Ishikawa (cell line): ENCODE data around the gene EMSY.

Experiments used
- CEBPB ChIP-seq: IDR thresholded peaks from 2 replicates; pipeline ENCODE4 v1.6.1; 2012
- CREB1 ChIP-seq: IDR thresholded peaks from 2 replicates; pipeline ENCODE4 v1.6.1; 2012; ENCODE audit warnings: low read depth
- EGR1 ChIP-seq: IDR thresholded peaks from 2 replicates; pipeline ENCODE4 v1.6.1; 2012
- EP300 ChIP-seq: IDR thresholded peaks from 2 replicates; pipeline ENCODE4 v1.6.1; 2012; ENCODE audit warnings: borderline replicate concordance
- FOXM1 ChIP-seq: IDR thresholded peaks from 2 replicates; pipeline ENCODE4 v1.6.1; 2012; ENCODE audit warnings: low read depth, borderline replicate concordance
- MAX ChIP-seq: IDR thresholded peaks from 2 replicates; pipeline ENCODE4 v1.6.1; 2012
- NFIC ChIP-seq: IDR thresholded peaks from 2 replicates; pipeline ENCODE4 v1.6.1; 2012
- RAD21 ChIP-seq: IDR thresholded peaks from 2 replicates; pipeline ENCODE4 v1.6.1; 2012; ENCODE audit warnings: low read depth
- REST ChIP-seq: IDR thresholded peaks from 2 replicates; pipeline ENCODE4 v1.6.1; 2012; ENCODE audit warnings: low read depth, mild to moderate bottlenecking
- TAF1 ChIP-seq: IDR thresholded peaks from 2 replicates; pipeline ENCODE4 v1.6.1; 2012; ENCODE audit warnings: low read depth, mild to moderate bottlenecking
- TCF12 ChIP-seq: IDR thresholded peaks from 2 replicates; pipeline ENCODE4 v1.6.1; 2012; ENCODE audit warnings: low read depth
- YY1 ChIP-seq: IDR thresholded peaks from 2 replicates; pipeline ENCODE4 v1.6.1; 2012; ENCODE audit warnings: low read depth

DNA sequence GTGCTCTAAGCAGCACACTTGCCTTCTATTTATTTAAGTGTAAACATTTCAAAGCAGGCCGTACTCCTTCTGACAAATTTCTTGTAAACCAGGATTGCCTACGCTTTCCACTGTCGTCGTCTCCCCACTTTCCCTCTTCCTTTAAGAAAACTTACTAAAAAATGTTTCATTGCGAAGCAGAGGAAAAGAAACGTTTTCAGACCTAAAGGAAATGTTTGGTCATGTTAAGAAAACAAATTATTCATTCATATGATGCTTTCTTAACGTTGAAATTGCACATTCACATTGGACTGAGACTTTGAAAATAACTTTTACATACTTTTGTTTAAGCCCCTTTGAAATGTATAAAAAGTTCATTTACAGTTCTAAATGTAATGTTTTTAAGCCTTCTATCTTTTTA lies 106.0 kb downstream of the EMSY start:
- TF ChIP-seq CREB1: no peak
- no peak for TF ChIP-seq EP300
- TF ChIP-seq TCF12: no peak
- TF ChIP-seq REST: no peak
- no peak for TF ChIP-seq CEBPB
- TF ChIP-seq NFIC: no peak
- TF ChIP-seq RAD21: no peak
- TF ChIP-seq EGR1: no peak
- no peak for TF ChIP-seq YY1
- no peak for TF ChIP-seq MAX
- TF ChIP-seq FOXM1: no peak
- no peak for TF ChIP-seq TAF1
